Hepatocyte (in vitro differentiated cells): Measurements from ENCODE around the gene PTX4. TPM values are rescaled to one million over a fixed set of nuclear protein-coding genes. Genes with fewer than 3 reads are reported as not detected.
"Not testable (repeated sequence)": the region's sequence is repeated elsewhere in the genome, so short reads cannot be mapped to it uniquely, and the experiment has no call there.

Experiments
- DNase-seq: peaks from one replicate; pipeline ENCODE4 v3.0.0-alpha.2; 2016; ENCODE audit warnings: low spot score
- H2AFZ ChIP-seq: fragments of 200-600 bp; sonication (generic); 2 replicates; pipeline ENCODE4 v1.6.0; 2016; ENCODE audit warnings: antibody characterized with exemption, mild to moderate bottlenecking
- H3K27ac ChIP-seq: fragments of 200-600 bp; sonication (generic); 2 replicates; pipeline ENCODE4 v1.5.1; 2016; ENCODE audit warnings: mild to moderate bottlenecking
- H3K27me3 ChIP-seq: fragments of 200-600 bp; sonication (generic); 2 replicates; pipeline ENCODE4 v1.6.1; 2016
- H3K36me3 ChIP-seq: fragments of 200-600 bp; sonication (generic); replicated peaks from 2 replicates; pipeline ENCODE4 v1.5.1; 2016; ENCODE audit warnings: low read depth; ENCODE audit not compliant: insufficient read depth
- H3K4me1 ChIP-seq: fragments of 200-600 bp; sonication (generic); 2 replicates; pipeline ENCODE4 v1.5.1; 2016; ENCODE audit warnings: mild to moderate bottlenecking, moderate library complexity; ENCODE audit not compliant: insufficient read depth
- H3K4me2 ChIP-seq: fragments of 200-600 bp; sonication (generic); 2 replicates; pipeline ENCODE4 v1.6.0; 2016
- H3K4me3 ChIP-seq: fragments of 200-600 bp; sonication (generic); 2 replicates; pipeline ENCODE4 v1.5.1; 2016; ENCODE audit warnings: mild to moderate bottlenecking
- H3K79me2 ChIP-seq: fragments of 200-600 bp; sonication (generic); 2 replicates; pipeline ENCODE4 v1.6.0; 2017; ENCODE audit warnings: mild to moderate bottlenecking
- H3K9me2 ChIP-seq: fragments of 200-600 bp; sonication (generic); replicated peaks from 2 replicates; pipeline ENCODE4 v1.6.0; 2017; ENCODE audit warnings: mild to moderate bottlenecking; ENCODE audit not compliant: insufficient read depth
- H3K9me3 ChIP-seq: fragments of 200-600 bp; sonication (generic); 2 replicates; pipeline ENCODE4 v1.5.1; 2016; ENCODE audit warnings: low read depth, mild to moderate bottlenecking
- H4K20me1 ChIP-seq: fragments of 200-600 bp; sonication (generic); 2 replicates; pipeline ENCODE4 v1.6.0; 2016; ENCODE audit warnings: mild to moderate bottlenecking; ENCODE audit not compliant: insufficient read depth, poor library complexity, severe bottlenecking
- EZH2 ChIP-seq: fragments of 200-600 bp; sonication (generic); IDR thresholded peaks from 2 replicates; pipeline ENCODE4 v1.6.1; 2016; ENCODE audit warnings: antibody characterized with exemption, mild to moderate bottlenecking, borderline replicate concordance
- EZH2phosphoT487 ChIP-seq: fragments of 200-600 bp; sonication (generic); IDR thresholded peaks from one replicate; pipeline ENCODE4 v1.6.1; 2018; ENCODE audit warnings: antibody characterized with exemption, mild to moderate bottlenecking, low read depth, moderate library complexity; ENCODE audit not compliant: unreplicated experiment, severe bottlenecking
- WGBS: methylation state at CpG from one replicate; pipeline ENCODE4 v1.1.6; 2016; ENCODE audit warnings: low lambda C conversion rate; ENCODE audit errors: missing lambda C conversion rate; 5-methylcytosine and 5-hydroxymethylcytosine counted together
- polyA plus RNA-seq: library from polyadenylated mRNA; unstranded; fragments of >200 nt; fragmentation: Nextera tagmentation; extraction: Ambion mirVana; gene quantifications from 2 replicates; pipeline ENCODE4 v1.2.1, GENCODE V29; 2016
- total RNA-seq: library from RNA; depleted of rRNA; stranded (reverse); fragments of >200 nt; gene quantifications from 2 replicates; pipeline ENCODE4 v1.2.3, GENCODE V29; 2014
- TF ChIP-seq, protein P1 (sequence below): fragments of 200-600 bp; sonication (generic); IDR thresholded peaks from 2 replicates; pipeline ENCODE4 v1.5.1; 2016; ENCODE audit warnings: antibody characterized with exemption, mild to moderate bottlenecking; ENCODE audit not compliant: poor library complexity

PTX4 gene
- total and polyA plus RNA-seq, 2 experiments from 2014 or later = not detected

- H3K9me3 ChIP-seq = no peaks in the 10 kb centered on the region
- no peak for TF ChIP-seq EZH2phosphoT487
- TF ChIP-seq, protein P1, sequence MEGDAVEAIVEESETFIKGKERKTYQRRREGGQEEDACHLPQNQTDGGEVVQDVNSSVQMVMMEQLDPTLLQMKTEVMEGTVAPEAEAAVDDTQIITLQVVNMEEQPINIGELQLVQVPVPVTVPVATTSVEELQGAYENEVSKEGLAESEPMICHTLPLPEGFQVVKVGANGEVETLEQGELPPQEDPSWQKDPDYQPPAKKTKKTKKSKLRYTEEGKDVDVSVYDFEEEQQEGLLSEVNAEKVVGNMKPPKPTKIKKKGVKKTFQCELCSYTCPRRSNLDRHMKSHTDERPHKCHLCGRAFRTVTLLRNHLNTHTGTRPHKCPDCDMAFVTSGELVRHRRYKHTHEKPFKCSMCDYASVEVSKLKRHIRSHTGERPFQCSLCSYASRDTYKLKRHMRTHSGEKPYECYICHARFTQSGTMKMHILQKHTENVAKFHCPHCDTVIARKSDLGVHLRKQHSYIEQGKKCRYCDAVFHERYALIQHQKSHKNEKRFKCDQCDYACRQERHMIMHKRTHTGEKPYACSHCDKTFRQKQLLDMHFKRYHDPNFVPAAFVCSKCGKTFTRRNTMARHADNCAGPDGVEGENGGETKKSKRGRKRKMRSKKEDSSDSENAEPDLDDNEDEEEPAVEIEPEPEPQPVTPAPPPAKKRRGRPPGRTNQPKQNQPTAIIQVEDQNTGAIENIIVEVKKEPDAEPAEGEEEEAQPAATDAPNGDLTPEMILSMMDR = no peak
- TF ChIP-seq EZH2 = no peak
- H4K20me1 ChIP-seq = peaks cover 26% of the 10 kb centered on the region
- no peak overlapping the region for H2AFZ ChIP-seq
- peaks cover 84% of the 10 kb centered on the region for H3K79me2 ChIP-seq
- H3K9me2 ChIP-seq = no peaks in the 10 kb centered on the region
- no peak overlapping the region for H3K27ac ChIP-seq
- 88% methylated on average over 20 of the region's 20 CpGs for WGBS
- no peaks in the 10 kb centered on the region for H3K27me3 ChIP-seq
- no peak overlapping the region for H3K4me3 ChIP-seq
- no peaks in the 10 kb centered on the region for H3K36me3 ChIP-seq
- DNase-seq = no peak
- no peak overlapping the region for H3K4me2 ChIP-seq
- H3K4me1 ChIP-seq = peaks cover 9% of the 10 kb centered on the region
Observed at GRCh38 chr16:1469693-1470201, 19.0 kb downstream of the PTX4 start.

DNA sequence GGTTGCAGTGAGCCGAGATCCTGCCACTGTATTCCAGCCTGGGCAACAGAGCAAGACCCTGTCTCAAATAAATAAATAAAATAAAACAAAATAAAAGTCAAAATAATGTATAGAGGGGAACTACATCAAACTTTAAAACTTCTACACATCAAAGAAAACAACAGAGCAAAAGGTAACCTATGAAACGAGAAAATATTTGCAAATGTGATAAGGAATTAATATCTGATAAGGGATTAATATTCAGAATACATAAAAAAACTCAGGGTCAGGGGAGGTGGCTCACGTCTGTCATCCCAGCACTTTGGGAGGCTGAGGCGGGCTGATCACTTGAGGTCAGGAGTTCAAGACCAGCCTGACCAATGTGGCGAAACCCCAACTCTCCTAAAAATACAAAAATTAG, 19.6 kb downstream of the PTX4 start:
- H3K36me3 ChIP-seq, H3K4me2 ChIP-seq, H3K4me1 ChIP-seq, H3K27ac ChIP-seq, H3K27me3 ChIP-seq, H3K4me3 ChIP-seq, H2AFZ ChIP-seq, H3K9me2 ChIP-seq, H3K9me3 ChIP-seq, DNase-seq: not testable (repeated sequence)
- 81% methylated on average over 5 of the region's 5 CpGs for WGBS
- H4K20me1 ChIP-seq = peaks cover 26% of the 10 kb centered on the region
- peaks cover 79% of the 10 kb centered on the region for H3K79me2 ChIP-seq

DNA sequence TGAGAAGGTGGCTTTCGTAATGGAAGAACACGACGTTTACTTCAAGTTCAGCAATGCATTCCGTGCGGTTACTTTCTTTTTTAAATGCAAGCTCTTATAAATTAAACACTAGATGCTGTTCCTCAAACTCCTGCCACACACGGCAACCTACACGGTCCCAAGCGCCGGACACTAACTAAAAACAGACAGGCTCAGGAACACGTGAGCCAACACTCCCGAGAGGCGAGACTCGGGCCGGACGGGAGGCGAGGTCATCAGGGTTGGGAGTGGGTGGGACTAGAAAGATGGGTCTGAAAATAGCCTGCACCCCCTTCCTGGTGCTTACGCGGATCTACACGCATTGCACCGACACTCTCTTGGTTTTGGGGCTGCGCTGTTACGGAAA, 20.3 kb downstream of the PTX4 start:
- no peaks in the 10 kb centered on the region for H3K9me2 ChIP-seq
- peaks cover under 1% of the 10 kb centered on the region for H3K4me1 ChIP-seq
- no peak overlapping the region for H2AFZ ChIP-seq
- H3K27ac ChIP-seq = no peak overlapping the region
- TF ChIP-seq EZH2phosphoT487 = no peak
- TF ChIP-seq EZH2 = no peak
- TF ChIP-seq, protein P1 = no peak
- no peak for DNase-seq
- H3K79me2 ChIP-seq = peaks cover 74% of the 10 kb centered on the region
- no peaks in the 10 kb centered on the region for H3K27me3 ChIP-seq
- H3K36me3 ChIP-seq = no peaks in the 10 kb centered on the region
- no peaks in the 10 kb centered on the region for H3K9me3 ChIP-seq
- no peak overlapping the region for H3K4me3 ChIP-seq
- peaks cover 26% of the 10 kb centered on the region for H4K20me1 ChIP-seq
- H3K4me2 ChIP-seq = no peak overlapping the region
- WGBS = 94% methylated on average over 22 of the region's 22 CpGs

- Histone ChIP-seq H3K27ac (no peak overlapping the region), H3K9me2 (no peaks in the 10 kb centered on the region), H3K27me3 (no peaks in the 10 kb centered on the region), H3K4me3 (no peak overlapping the region), H3K4me1 (no peaks in the 10 kb centered on the region), H4K20me1 (peaks cover 24% of the 10 kb centered on the region), H3K79me2 (peaks cover 66% of the 10 kb centered on the region), H3K36me3 (no peaks in the 10 kb centered on the region), H3K4me2 (no peak overlapping the region), H2AFZ (no peak overlapping the region), H3K9me3 (no peaks in the 10 kb centered on the region)
- TF ChIP-seq, protein P1 = no peak
- no peak for TF ChIP-seq EZH2phosphoT487
- TF ChIP-seq EZH2 = no peak
- DNase-seq = no peak
- WGBS = 89% methylated on average over 14 of the region's 14 CpGs
Observed at GRCh38 chr16:1466968-1467521, 21.7 kb downstream of the PTX4 start.
